HEK293T (cell line): ENCODE measurements around the gene CLCA1.

Source experiments
- CTCF ChIA-PET: fragments of 350-600 bp; formaldehyde crosslinking; extraction: SDS; loops from one replicate; lab custom pipeline; 2021; ENCODE audit warnings: antibody characterized with exemption, inconsistent platforms; lab: Yijun Ruan, JAX
- POLR2A ChIA-PET: fragments of 350-600 bp; formaldehyde crosslinking; extraction: SDS; loops from one replicate; lab custom pipeline; 2020; ENCODE audit warnings: antibody characterized with exemption, inconsistent platforms; lab: Yijun Ruan, JAX
- DNase-seq: peaks from one replicate; pipeline ENCODE4 v3.0.0; 2012; ENCODE audit warnings: mixed read lengths; ENCODE audit errors: extremely low spot score
- ARNT ChIP-seq: fragments of 450-650 bp; IDR thresholded peaks from 2 replicates; pipeline ENCODE4 v1.6.1; 2017; ENCODE audit warnings: mild to moderate bottlenecking
- BHLHE40 ChIP-seq: fragments of 450-650 bp; IDR thresholded peaks from 2 replicates; pipeline ENCODE4 v1.6.1; 2016; ENCODE audit warnings: mild to moderate bottlenecking, moderate library complexity, borderline replicate concordance
- CTBP1 ChIP-seq: fragments of 450-650 bp; IDR thresholded peaks from 2 replicates; pipeline ENCODE4 v1.6.1; 2016; ENCODE audit warnings: borderline replicate concordance
- ELF4 ChIP-seq: fragments of 450-650 bp; IDR thresholded peaks from 2 replicates; pipeline ENCODE4 v1.6.1; 2017; ENCODE audit warnings: antibody characterized with exemption
- FOXA1 ChIP-seq: fragments of 450-650 bp; IDR thresholded peaks from 2 replicates; pipeline ENCODE4 v1.6.1; 2016; ENCODE audit warnings: mild to moderate bottlenecking
- FOXK2 ChIP-seq: fragments of 450-650 bp; IDR thresholded peaks from 2 replicates; pipeline ENCODE4 v1.6.1; 2016; ENCODE audit warnings: mild to moderate bottlenecking
- FOXM1 ChIP-seq: fragments of 450-650 bp; IDR thresholded peaks from 2 replicates; pipeline ENCODE4 v1.6.1; 2017; ENCODE audit warnings: mild to moderate bottlenecking, borderline replicate concordance
- HDGF ChIP-seq: fragments of 450-650 bp; IDR thresholded peaks from 2 replicates; pipeline ENCODE4 v1.6.1; 2017; ENCODE audit warnings: antibody characterized with exemption, borderline replicate concordance
- L3MBTL2 ChIP-seq: fragments of 450-650 bp; conservative IDR thresholded peaks from 2 replicates; pipeline ENCODE4 v1.6.1; 2016; ENCODE audit warnings: mild to moderate bottlenecking
- LEF1 ChIP-seq: fragments of 450-650 bp; IDR thresholded peaks from 2 replicates; pipeline ENCODE4 v1.6.1; 2017; ENCODE audit warnings: mild to moderate bottlenecking, borderline replicate concordance
- NFRKB ChIP-seq: fragments of 450-650 bp; IDR thresholded peaks from 2 replicates; pipeline ENCODE4 v1.6.1; 2016; ENCODE audit warnings: mild to moderate bottlenecking, moderate library complexity
- SP1 ChIP-seq: fragments of 450-650 bp; IDR thresholded peaks from 2 replicates; pipeline ENCODE4 v1.6.1; 2017
- SUZ12 ChIP-seq: fragments of 450-650 bp; IDR thresholded peaks from 2 replicates; pipeline ENCODE4 v1.6.1; 2016; ENCODE audit warnings: mild to moderate bottlenecking
- TARDBP ChIP-seq: fragments of 450-650 bp; IDR thresholded peaks from 2 replicates; pipeline ENCODE4 v1.6.1; 2016
- ZNF384 ChIP-seq: fragments of 450-650 bp; IDR thresholded peaks from 2 replicates; pipeline ENCODE4 v1.6.1; 2016
- TF ChIP-seq, protein P1 (sequence below): fragments of 450-650 bp; IDR thresholded peaks from 2 replicates; pipeline ENCODE4 v1.6.1; 2016

The CLCA1 gene

GRCh38 chr1:86477682-86478081, 9.0 kb downstream of the CLCA1 start:
- no peak for DNase-seq
- ChIA-PET POLR2A (no interaction called here), CTCF (no interaction called here)
- no peak for TF ChIP-seq HDGF
- no peak for TF ChIP-seq FOXK2
- no peak for TF ChIP-seq SP1
- TF ChIP-seq BHLHE40, result no peak
- TF ChIP-seq TARDBP, result no peak
- TF ChIP-seq, protein P1, sequence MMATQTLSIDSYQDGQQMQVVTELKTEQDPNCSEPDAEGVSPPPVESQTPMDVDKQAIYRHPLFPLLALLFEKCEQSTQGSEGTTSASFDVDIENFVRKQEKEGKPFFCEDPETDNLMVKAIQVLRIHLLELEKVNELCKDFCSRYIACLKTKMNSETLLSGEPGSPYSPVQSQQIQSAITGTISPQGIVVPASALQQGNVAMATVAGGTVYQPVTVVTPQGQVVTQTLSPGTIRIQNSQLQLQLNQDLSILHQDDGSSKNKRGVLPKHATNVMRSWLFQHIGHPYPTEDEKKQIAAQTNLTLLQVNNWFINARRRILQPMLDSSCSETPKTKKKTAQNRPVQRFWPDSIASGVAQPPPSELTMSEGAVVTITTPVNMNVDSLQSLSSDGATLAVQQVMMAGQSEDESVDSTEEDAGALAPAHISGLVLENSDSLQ, result no peak
- TF ChIP-seq ARNT, result no peak
- TF ChIP-seq L3MBTL2, result no peak
- no peak for TF ChIP-seq SUZ12
- no peak for TF ChIP-seq NFRKB
- TF ChIP-seq FOXA1, result no peak
- no peak for TF ChIP-seq FOXM1
- TF ChIP-seq LEF1, result no peak
- TF ChIP-seq CTBP1, result no peak

DNA sequence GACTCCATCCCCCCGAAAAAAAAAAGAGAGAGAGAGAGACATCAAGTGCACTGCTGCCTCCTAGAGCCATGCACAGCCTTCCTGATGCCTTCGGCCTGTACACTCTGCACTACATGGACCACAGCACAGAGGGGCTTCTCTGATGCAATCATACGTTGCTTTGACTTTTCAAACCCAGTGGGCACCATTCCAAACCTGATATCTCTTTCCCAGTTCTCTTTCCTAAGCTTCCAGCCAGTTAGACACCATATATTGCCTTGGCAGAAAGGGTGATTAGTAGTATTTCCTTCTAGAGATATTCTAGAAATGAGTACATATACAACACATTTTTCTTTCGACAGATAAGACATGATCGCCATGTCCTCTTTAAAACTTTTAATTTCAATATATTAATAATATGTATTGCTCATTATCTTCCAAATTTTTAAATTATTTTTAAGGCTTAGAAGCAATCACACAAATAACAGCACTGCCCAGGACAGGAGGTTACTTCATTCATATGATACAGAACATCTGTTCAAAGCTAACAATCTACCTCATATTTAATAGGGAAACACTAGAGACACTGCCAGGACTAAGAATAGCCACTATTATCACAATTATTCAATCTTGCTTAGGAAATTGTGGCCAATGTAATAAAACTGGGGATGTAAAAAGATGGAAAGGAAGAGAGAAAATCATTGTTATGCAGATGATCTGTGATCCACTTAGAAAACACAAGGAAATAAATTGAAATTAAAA, 9.9 kb downstream of the CLCA1 start:
- no peak for TF ChIP-seq LEF1
- TF ChIP-seq ARNT, result no peak
- no peak for TF ChIP-seq L3MBTL2
- TF ChIP-seq FOXK2, result no peak
- no peak for TF ChIP-seq SUZ12
- no peak for TF ChIP-seq ZNF384
- TF ChIP-seq, protein P1, result no peak
- TF ChIP-seq FOXA1, result no peak
- no peak for TF ChIP-seq SP1
- TF ChIP-seq HDGF, result no peak
- TF ChIP-seq NFRKB, result no peak
- no peak for TF ChIP-seq BHLHE40
- no peak for TF ChIP-seq ELF4
- TF ChIP-seq FOXM1, result no peak
- no peak for TF ChIP-seq CTBP1
- TF ChIP-seq TARDBP, result no peak
- CTCF ChIA-PET, result no interaction called here
- POLR2A ChIA-PET, result no interaction called here
- no peak for DNase-seq

- POLR2A ChIA-PET, result no interaction called here
- CTCF ChIA-PET, result interaction anchor here (0.6 to 0.9 kb wide), 2 partner anchors 17 to 23 kb away, joined by 3 to 4 read pairs; no protein-coding TSS in a partner anchor
- DNase-seq, result no peak
- no peak for TF ChIP-seq ELF4
- no peak for TF ChIP-seq BHLHE40
- no peak for TF ChIP-seq ARNT
- no peak for TF ChIP-seq NFRKB
- TF ChIP-seq, protein P1, result no peak
- no peak for TF ChIP-seq FOXK2
- TF ChIP-seq TARDBP, result no peak
Observed at GRCh38 chr1:86481966-86482365, 13.2 kb downstream of the CLCA1 start.

DNA sequence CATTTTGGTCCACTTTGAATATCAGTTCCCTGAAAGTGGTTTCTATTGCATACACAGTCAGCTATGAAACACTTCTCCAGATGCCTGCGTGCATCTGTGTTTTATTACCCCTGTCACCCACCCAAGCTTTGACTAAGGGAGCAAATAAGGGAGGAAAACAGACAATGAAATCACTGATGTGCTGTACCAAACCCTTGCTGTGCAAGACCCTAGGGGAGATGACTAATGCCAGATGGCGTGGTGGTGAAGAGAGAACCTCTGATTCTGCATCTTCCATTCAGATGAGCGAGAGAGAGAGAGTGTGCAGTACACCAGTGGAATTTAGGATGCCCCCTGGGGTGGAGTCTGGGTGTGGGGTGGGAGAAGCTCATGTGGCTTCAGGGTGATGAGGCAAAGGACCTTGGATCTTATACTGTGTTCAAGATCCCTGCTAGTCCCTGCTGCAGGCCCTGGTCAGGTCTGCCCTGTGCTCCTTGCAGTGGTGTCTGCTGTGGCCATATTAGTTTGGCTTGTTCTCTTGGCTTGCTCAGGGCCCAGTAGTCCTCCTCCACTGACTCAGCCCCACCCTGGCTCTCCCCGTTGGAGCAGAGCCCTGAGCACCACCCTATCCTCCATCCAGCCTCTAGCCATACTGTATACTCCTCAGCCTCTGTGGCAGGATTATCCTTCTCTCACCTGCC, 18.5 kb downstream of the CLCA1 start:
- DNase-seq, result no peak
- POLR2A ChIA-PET, result no interaction called here
- CTCF ChIA-PET, result no interaction called here
- TF ChIP-seq FOXK2 (no peak), ELF4 (no peak), FOXA1 (no peak), ZNF384 (no peak), CTBP1 (no peak), TARDBP (no peak), HDGF (no peak), ARNT (no peak), NFRKB (no peak), FOXM1 (no peak), SP1 (no peak), BHLHE40 (no peak), L3MBTL2 (no peak), LEF1 (no peak), SUZ12 (no peak)
- TF ChIP-seq, protein P1, result no peak

- POLR2A ChIA-PET, result no interaction called here
- CTCF ChIA-PET, result no interaction called here
- TF ChIP-seq FOXK2, result no peak
- TF ChIP-seq NFRKB, result no peak
- no peak for TF ChIP-seq CTBP1
Observed at GRCh38 chr1:86487811-86488141, 19.0 kb downstream of the CLCA1 start.

More at GRCh38 chr1:86487811-86488141, 19.0 kb downstream of the CLCA1 start:
- DNase-seq, result no peak
